Cardiac muscle cell (in vitro differentiated cells and primary cell): ENCODE measurements around the gene CYP26A1. TPM values are rescaled to one million over a fixed set of nuclear protein-coding genes. Genes with fewer than 3 reads are reported as not detected.

ENCODE experiments used
- DNase-seq, 2 donors: peaks; one replicate each; pipeline versions ENCODE4 v3.0.0 to v3.0.0-alpha.2; 2010 to 2017; ENCODE audit warnings: low read depth in 1 of 2, low spot score in 1 of 2
- H3K27ac ChIP-seq: fragments of 200-600 bp; sonication (generic); 2 replicates; pipeline ENCODE4 v1.5.1; 2016
- H3K27me3 ChIP-seq: fragments of 200-600 bp; sonication (generic); 2 replicates; pipeline ENCODE4 v1.6.0; 2016; ENCODE audit warnings: control low read depth
- H3K36me3 ChIP-seq: fragments of 200-600 bp; sonication (generic); 2 replicates; pipeline ENCODE4 v1.5.1; 2016; ENCODE audit warnings: control low read depth
- H3K4me1 ChIP-seq: fragments of 200-600 bp; sonication (generic); 2 replicates; pipeline ENCODE4 v1.8.1; 2017; ENCODE audit warnings: low read depth, mild to moderate bottlenecking, mixed run types
- H3K4me3 ChIP-seq: fragments of 200-600 bp; sonication (generic); 2 replicates; pipeline ENCODE4 v1.5.1; 2016; ENCODE audit warnings: mild to moderate bottlenecking
- H3K9me3 ChIP-seq: fragments of 200-600 bp; sonication (generic); 2 replicates; pipeline ENCODE4 v1.5.1; 2017; ENCODE audit warnings: low read depth, mild to moderate bottlenecking, control low read depth
- CTCF ChIP-seq: IDR thresholded peaks from 2 replicates; pipeline ENCODE4 v1.5.1; 2012; ENCODE audit warnings: low read depth, mild to moderate bottlenecking, low read length
- polyA plus RNA-seq: library from polyadenylated mRNA; unstranded; fragments of >200 nt; fragmentation: Nextera tagmentation; extraction: Ambion mirVana; gene quantifications from 2 replicates; pipeline ENCODE4 v1.2.1, GENCODE V29; 2016
- total RNA-seq: library from RNA; depleted of rRNA; stranded (reverse); fragments of >200 nt; gene quantifications from 2 replicates; pipeline ENCODE4 v1.2.3, GENCODE V29; 2016

CYP26A1 gene
- total and polyA plus RNA-seq, 2 experiments from 2014 or later, result 1.2 to 3.0 TPM

DNA sequence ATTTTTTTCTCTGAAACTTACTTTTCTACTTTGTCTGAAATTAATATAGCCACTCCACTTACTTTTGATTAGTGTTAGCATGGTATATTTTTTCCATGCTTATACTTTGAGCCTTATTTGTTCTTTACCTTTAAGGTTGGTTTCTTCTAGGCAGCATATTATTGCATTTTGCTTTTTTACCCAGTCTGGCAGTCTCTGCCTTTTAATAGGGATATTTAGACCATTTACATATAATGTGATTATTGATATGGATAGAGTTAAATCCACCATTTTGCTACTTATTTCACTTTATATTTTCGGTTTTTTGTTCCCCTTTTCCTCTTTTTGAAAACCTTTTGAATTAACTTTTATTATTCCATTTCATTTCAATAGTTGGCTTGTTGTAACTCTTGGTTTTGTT, 30.3 kb downstream of the CYP26A1 start:
- no peak overlapping the region for H3K27ac ChIP-seq
- TF ChIP-seq CTCF, result no peak
- no peak overlapping the region for H3K4me3 ChIP-seq
- H3K27me3 ChIP-seq, result no peaks in the 10 kb centered on the region
- peaks cover 3% of the 10 kb centered on the region for H3K9me3 ChIP-seq
- H3K4me1 ChIP-seq, result no peaks in the 10 kb centered on the region
- no peak for DNase-seq
- H3K36me3 ChIP-seq, result no peaks in the 10 kb centered on the region

DNA sequence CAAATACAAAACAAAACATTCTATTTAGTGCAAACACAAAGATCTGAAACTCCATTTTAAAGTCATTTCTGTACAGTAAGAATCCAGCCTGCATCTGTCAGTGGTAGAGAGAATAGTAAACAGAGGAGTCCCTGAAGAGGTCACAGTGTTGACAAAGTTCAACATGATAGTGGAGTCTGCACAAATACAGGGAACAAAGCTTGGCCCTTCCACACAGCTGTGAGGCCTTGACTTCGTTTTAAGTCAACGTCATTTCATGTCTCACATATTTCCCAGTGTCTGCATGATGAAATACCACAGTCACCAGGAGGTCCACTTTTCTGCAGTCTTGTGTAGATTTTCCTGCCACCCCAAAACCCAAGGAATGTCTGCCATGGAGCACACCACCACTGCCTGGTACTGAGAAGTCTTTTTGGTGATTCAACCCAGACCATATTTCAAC, 33.0 kb downstream of the CYP26A1 start:
- Histone ChIP-seq H3K4me1 (no peaks in the 10 kb centered on the region), H3K27ac (no peak overlapping the region), H3K9me3 (peaks cover 3% of the 10 kb centered on the region), H3K36me3 (no peaks in the 10 kb centered on the region), H3K4me3 (no peak overlapping the region), H3K27me3 (no peaks in the 10 kb centered on the region)
- no peak for TF ChIP-seq CTCF
- peak in 1 of 2 donors; percentile 61 for DNase-seq

DNA sequence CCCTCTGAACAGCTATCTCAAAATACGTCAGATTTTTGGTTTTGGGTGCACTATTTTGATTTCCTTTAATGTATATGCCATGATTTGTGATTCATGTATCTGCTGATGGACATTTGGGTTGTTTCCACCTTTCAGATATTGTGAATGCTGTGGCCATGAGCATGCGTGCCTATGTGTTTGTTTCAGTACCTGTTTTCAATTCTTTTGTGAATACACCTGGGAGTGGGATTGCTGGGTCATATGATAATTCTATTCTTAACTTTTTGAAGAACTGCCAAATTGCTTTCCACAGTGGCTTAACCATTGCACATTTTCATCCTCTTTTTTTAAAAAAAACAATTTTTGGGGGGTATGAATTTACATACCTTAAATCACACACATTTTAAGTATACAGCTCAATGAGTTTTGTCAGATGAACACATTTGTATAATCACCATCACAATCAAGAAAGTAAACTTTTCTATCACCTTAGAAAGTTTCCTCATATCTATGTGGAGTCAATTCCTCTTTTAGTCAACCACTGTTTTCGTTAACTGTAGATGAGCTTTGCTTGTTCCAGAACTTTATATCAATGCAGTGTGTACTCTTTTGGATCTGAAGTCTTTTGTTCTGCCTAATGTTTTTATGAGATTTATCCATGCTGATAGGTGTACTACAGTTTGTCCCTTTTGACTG, 36.9 kb downstream of the CYP26A1 start:
- TF ChIP-seq CTCF, result no peak
- DNase-seq, result no peak
- Histone ChIP-seq H3K9me3 (no peaks in the 10 kb centered on the region), H3K4me1 (no peaks in the 10 kb centered on the region), H3K27ac (no peak overlapping the region), H3K4me3 (no peak overlapping the region), H3K27me3 (no peaks in the 10 kb centered on the region), H3K36me3 (no peaks in the 10 kb centered on the region)

DNA sequence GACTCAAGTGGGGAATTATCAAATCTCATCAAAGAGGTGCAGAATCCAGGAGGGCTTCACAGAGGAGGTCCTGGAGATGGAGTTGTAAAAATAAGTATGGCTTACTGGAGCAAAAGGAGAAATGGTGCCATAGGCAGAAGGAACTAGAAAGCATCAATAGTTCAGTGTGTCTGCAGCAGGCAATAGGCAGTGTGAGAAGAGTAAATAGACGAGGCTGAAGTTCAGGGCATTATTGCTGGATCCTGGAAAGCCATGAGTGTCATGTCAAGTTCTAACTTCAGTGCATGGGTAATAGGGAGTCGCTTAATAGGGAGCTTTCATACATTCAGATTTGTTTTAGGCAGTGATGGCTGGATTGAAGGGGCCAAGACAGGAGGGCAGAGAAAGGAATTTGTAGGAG, 39.3 kb downstream of the CYP26A1 start:
- Histone ChIP-seq H3K36me3 (no peaks in the 10 kb centered on the region), H3K4me3 (no peak overlapping the region), H3K27ac (no peak overlapping the region), H3K27me3 (no peaks in the 10 kb centered on the region), H3K9me3 (no peaks in the 10 kb centered on the region), H3K4me1 (no peaks in the 10 kb centered on the region)
- no peak for TF ChIP-seq CTCF
- DNase-seq, result no peak

DNA sequence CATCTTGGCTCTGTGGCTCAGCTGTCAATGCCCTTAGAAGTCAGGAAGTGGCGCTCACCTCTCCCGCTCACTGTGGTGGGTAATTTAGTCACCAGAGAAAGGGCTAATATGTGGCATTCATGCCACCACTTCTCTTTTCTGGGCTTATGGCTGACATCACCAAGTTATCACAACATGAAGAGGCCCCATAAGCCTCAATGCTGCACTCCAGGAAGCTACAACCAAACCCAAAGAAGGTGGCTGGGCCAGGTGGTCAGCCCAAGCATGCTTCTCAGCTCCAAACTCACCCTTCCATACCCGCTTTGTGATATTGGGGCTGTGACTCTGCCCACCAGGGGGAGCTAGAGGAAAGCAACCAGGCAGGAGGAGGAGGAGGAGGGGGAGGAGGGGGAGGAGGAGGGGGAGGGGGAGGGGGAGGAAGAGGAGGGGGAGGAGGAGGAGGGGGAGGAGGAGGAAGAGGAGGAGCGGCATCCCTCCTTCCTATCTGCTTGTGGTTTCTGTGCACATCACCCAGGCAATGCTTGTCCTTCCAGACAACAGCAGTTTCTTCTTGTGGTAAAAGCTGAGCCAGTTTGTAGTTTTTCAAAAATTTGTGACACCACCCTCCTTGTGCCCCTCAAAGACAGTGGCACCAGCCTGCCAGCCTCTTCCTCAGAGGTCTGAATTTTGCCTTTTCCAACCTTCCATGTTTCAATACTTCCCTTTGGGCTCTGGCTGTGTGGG, 42.1 kb downstream of the CYP26A1 start:
- H3K27me3 ChIP-seq, result no peaks in the 10 kb centered on the region
- peak; percentile 58 for TF ChIP-seq CTCF
- DNase-seq, result peak; percentile 64 to 73
- H3K9me3 ChIP-seq, result no peaks in the 10 kb centered on the region
- no peak overlapping the region for H3K4me3 ChIP-seq
- no peaks in the 10 kb centered on the region for H3K36me3 ChIP-seq
- H3K27ac ChIP-seq, result no peak overlapping the region
- H3K4me1 ChIP-seq, result no peaks in the 10 kb centered on the region
